CD1c-positive myeloid dendritic cell (primary cell): ENCODE data around the gene SETD3.

Experiments used
- DNase-seq: peaks from one replicate; pipeline ENCODE4 v3.0.0-alpha.2; 2016; ENCODE audit errors: extremely low spot score

Gene SETD3

DNA sequence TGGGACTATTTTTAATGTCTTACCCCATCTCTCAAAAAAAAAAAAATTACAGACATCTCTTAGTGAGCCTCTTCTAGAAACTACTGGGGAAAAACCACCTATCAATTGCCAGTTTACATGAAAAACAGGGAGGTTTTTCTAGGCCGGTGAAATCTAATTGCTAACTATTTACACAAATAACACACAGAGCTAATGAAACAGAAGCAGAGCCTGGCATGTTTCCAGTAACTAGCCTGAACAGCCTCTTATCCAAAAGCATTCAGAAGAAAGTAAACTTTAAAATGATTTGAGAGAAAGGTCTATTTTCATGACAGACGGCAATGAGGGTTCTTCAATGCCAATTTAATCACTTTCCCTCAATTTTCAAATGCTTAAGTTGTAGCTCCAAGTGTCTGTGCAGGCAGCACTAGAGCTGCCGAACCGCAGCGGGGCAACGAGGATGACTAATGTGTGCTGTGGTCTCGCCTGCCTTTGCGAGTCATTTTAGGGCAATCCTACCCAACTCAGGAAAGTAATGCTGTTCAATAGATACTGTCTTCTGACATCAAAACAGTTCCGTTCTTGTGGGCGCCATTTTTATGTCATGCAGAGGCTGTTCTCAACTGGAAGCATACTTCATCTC lies 84.6 kb downstream of the SETD3 start:
- no peak for DNase-seq

- DNase-seq, result no peak
These were observed 86.0 kb downstream of the SETD3 start for GRCh38 chr14:99394602-99395156.

DNA sequence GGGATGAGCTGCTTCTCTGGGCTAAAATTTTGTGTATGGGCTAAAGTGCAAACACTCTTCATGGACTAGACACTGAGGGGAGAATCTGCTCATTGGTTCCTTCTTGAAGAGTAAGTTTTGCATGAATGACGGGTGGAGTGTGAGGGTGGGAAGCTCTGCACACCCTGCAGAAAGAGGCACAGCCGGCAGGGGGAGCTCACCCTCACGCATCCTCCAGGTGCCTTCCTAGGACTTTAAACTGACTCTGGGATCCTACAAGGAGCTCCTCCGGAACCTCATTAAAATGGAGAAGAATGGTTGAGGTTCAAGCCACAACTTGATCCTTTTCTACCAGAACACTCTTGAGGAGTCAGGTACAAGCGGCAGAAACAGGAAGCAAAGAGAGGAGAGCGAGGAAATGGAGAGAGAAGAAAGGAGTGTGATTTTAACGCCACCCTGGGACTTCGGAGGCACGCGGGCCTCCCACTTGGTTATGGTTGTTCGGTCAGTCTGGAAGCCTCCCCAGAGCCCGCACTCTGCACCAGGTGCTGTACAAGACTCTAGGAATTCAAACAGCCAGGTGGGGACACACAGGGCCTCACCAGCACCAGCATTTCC lies 87.5 kb downstream of the SETD3 start:
- DNase-seq, result peak; percentile 19

- no peak for DNase-seq
These were observed 89.0 kb downstream of the SETD3 start for GRCh38 chr14:99391671-99392070.

DNA sequence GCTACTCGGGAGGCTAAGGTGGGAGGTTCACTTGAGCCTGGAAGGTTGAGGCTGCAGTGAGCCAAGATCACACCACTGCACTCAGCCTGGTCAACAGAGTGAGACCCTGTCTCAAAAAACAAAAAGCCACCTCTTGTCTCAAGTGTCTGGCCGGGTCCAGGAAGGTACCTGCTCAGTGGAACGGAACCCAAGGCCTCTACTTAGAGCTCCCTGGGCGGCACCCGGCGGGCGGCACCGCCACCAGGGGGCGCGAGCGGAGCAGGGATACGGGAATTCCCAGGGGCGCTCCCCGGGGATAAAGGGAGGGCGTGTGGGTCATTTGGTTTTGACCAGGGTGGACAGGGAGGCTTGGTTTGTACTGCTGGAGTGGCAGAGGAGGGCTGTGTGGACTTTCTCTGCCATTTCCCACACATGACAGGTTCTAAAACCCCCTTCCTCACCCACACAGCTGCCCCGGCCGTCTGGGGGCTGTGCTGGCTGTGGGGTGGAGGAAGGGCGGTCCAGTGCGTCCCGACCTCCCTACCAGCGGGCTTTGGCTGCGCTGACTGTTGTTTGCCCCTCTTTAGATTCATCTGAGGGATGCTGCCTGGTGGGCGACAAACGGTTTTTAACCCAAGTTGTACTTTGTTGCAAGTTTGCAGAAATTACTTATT lies 91.4 kb downstream of the SETD3 start:
- peak; percentile 32 for DNase-seq

DNA sequence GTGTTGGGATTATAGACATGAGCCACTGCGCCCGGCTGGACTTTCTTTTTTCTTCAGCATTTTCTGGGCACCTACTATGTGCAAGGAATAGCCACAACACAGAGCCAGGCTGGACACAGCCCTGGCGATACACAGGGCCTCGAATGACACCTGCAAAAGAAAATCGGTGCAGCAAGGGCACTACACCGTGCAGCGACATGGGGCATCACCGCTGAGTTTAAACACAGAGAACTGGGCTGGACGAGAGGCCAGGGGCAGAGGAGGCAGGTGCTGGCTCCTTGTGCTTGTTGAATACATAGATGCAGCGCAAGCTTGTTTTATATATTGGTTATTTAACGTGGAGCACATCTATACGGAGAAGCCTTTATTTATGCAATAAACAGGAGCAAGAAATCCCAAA lies 92.4 kb downstream of the SETD3 start:
- DNase-seq, result no peak

- no peak for DNase-seq
These were observed 92.8 kb downstream of the SETD3 start for GRCh38 chr14:99387880-99388279.

DNA sequence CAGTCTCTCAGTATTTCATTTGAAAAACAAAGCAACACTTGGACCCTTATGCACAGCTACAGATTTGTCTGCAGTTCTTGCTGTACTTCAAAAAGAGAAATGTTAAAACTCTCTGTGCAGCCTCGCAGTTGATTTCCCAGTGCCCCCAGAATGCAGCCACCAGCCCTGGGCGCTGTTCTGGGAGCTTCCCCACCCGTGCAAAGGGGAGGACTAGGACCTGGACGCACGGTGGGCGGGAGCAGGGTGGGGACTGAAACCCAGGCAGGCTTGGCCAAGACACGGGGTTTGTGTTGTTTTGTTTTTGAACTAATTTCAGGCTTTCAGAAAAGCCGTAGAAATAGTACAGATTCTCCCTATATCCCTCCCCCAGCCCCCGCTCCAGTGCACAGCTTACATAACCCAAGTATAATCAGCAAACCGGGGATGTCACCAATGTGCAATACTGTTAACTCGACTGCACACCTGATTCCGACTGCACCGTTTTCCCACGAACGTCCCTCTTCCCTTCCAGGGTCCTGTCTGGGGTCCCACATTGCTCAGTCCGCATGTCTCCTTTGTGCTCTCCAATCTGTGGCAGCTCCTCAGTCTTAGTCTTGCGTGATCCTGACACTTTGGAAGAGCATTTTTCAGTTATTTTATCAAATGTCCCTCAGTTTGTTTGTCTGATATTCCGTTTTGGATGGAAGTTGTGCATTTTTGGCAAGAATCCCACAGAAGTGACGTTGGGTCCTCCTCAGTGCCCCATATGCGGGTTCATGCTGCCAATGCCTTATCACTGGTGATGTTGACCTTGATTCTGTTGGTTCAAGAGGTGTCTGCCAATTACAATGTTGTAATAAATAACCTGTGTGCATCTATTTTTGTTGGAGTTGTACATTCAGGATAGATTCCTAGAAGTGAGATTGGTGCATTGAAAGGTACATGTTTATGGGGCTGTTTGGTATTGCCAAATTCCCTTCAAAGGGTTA lies 95.9 kb downstream of the SETD3 start:
- DNase-seq, result no peak

GRCh38 chr14:99383472-99384449 lies 96.9 kb downstream of the SETD3 start:
- no peak for DNase-seq

- DNase-seq, result no peak
These were observed 97.7 kb downstream of the SETD3 start for GRCh38 chr14:99382781-99383471.

GRCh38 chr14:99382071-99382470 lies 98.6 kb downstream of the SETD3 start:
- DNase-seq, result no peak

DNA sequence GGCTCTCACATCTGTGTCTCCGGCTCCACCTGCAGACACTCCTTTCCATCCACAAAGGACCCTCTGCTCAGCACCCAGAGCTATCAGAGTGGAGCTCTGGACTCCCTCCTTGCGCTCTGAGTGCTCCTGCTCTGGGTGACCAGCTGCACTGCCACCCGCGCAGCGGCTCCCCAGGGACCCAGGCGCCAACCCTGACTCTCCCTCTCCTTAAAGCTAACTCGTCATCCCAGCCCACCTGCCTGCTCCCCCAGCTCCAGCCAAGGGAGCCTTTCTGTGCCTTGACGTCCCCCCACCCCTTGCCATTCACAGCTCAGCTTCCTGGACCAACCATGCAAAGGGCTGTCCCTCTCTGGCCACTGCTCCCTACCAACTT lies 99.0 kb downstream of the SETD3 start:
- no peak for DNase-seq

DNA sequence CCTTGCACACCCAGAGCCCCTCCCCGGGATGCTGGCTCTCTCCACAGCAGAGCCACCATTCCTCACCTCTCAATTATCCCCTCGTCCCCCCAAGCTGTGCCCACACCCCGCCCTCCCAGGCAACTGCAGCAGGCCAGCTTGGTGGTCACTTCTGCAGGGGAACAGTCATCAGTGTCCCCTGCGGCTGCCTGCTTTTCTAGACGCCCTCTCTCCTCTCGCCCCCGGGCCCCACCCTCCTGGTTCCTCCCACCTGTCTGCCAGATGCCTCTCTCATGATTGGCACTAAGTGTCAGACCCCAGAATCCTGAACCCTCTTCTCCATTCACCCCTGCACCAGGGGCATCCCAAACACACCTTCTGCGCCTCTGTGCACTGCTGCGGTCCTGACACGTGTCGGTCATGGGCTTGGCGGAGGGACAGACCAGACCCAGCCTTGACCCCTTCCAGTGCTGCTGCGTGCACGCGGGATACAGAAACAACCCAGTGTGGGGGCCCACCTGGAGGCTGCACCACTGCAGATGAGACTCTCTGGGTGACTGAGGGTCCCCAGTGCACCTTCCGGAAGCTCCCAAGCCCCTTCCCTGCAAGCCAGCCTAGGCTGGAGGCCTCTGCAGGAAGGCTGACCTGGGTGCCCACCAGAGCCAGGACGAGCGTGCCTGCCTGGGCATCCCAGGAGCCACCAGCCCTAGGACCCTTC lies 99.5 kb downstream of the SETD3 start:
- no peak for DNase-seq

DNA sequence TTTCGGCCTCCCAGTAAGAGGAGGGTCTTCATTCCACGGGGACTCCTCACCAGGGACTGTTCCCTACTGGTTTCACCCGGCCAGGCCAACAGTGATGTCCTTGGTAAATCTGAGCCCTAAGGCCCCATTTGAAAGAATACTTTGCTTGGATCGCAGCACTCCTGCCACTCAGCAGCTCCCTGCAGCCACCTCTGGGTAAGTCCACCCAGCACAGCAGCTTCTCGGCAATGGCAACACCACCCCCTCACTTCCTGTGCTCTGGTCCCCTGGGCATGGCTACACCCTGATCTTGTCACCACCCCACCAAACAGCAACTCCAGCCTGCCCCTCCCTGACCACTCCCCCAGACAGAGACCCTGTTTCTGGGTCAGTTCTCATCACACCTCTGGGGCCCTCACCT lies 100.3 kb downstream of the SETD3 start:
- DNase-seq, result no peak

DNA sequence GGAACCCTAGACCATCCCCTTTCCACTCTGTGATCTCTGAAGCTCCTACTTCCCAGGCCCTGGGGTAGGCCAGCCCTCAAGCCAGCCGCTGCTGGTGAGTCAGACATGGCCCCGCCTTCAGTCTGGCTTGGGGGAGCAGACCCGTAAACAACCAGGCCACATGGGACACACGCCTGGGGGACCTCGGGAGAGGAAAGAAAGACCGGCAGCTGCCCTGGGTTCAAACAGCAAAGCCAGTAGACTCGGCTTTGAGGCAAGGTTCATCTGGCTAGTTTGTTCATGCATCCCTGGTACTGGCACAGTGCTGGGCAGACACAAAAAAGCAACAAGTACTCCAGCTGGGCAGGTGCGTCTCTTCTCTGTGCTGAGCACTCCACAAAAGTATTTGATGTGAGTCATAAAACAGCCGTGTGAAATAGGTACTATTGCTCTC lies 101.9 kb downstream of the SETD3 start:
- DNase-seq, result no peak

- DNase-seq, result no peak
These were observed 102.7 kb downstream of the SETD3 start for GRCh38 chr14:99377951-99378350.

DNA sequence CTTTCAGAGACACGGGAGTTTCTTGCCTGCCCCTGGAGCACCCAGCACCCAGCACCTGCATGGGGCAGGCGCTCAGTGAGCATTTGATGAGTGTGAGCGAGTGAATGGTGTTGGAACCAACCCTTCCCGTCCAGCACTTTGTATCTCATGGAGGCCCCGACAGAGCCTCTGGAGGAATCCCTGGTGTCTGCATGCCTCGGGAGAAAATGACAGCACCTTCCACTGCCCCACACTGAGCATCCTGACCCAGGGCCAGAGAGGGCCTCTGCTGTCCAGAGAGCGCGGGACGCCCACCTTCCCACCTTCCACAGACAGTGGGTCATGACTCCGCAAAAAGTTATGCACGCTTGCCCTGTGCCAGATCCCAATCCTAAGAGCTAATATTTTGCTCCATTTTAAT lies 105.7 kb downstream of the SETD3 start:
- no peak for DNase-seq

DNA sequence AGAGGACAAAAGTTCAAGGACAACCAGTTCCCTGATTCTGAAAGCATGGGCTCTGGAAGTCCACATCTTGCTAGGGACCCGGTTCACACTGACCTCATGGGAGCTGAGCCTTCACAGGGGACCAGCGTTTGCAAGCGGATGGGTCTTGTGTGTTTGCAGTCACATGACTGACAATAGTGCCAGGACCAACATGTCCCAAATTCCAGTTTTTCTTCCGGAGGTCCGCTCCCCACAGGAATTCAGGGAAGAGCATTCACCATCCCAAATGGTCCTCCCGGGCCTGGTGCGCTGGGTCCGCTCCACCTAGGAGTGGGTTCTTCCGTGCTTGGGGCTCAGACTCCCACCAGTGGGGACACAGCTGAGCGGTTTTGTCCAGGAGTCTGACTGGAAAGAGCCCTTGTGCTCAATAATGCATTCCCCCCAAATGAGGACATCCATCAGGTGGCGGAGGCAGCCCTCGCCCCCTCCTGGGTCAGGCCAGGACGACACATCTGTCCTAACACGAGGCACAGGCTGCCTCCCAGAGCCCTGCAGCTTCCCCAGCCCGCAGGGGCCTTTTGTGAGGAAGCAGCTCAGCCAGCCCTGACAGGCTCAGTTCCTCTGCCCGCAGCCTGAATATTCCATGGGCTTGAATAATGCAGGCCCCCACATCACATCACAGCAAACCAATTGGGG lies 116.9 kb downstream of the SETD3 start:
- no peak for DNase-seq

DNA sequence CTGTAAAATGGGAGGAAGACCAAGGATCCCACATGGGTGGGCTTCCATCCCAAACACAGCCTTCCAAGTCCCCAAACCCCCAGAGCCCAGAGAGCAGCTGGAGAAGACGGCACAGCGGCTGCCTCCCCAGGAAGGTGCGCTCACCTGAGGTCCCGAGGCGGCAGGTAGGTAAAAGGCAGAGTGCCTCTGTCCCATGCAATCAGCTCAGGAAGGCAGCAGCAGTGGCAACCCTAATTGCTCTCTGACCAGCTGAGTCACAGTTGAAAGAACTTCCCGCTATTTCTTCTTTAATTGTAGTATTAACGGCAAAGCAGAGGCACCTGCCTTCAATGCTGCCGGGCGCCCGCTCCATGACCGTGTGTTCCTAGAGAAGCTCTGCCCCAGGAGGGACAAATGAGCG lies 117.6 kb downstream of the SETD3 start:
- DNase-seq, result no peak
